GM10266 (cell line): ENCODE data around the gene GNG13.
A peak's percentile ranks its signal among the peaks of the same experiment; 100 is the strongest.

Source experiments
- DNase-seq: peaks from one replicate; pipeline ENCODE4 v3.0.0; 2012; ENCODE audit errors: extremely low spot score
- CTCF ChIP-seq: IDR thresholded peaks from 2 replicates; pipeline ENCODE4 v1.5.1; 2012; ENCODE audit warnings: mild to moderate bottlenecking, low read depth; ENCODE audit not compliant: control insufficient read depth, insufficient read depth; ENCODE audit errors: missing control alignments

The GNG13 gene

GRCh38 chr16:785563-786535 is 14.7 kb downstream of the GNG13 start:
- TF ChIP-seq CTCF, result peak; percentile 84
- DNase-seq, result peak; percentile 85

GRCh38 chr16:784431-784830 is 16.1 kb downstream of the GNG13 start:
- TF ChIP-seq CTCF, result no peak
- DNase-seq, result no peak

GRCh38 chr16:783404-784161 is 17.0 kb downstream of the GNG13 start:
- TF ChIP-seq CTCF, result no peak
- DNase-seq, result no peak

- no peak for TF ChIP-seq CTCF
- DNase-seq, result no peak
Observed at GRCh38 chr16:782766-783403, 17.6 kb downstream of the GNG13 start.

DNA sequence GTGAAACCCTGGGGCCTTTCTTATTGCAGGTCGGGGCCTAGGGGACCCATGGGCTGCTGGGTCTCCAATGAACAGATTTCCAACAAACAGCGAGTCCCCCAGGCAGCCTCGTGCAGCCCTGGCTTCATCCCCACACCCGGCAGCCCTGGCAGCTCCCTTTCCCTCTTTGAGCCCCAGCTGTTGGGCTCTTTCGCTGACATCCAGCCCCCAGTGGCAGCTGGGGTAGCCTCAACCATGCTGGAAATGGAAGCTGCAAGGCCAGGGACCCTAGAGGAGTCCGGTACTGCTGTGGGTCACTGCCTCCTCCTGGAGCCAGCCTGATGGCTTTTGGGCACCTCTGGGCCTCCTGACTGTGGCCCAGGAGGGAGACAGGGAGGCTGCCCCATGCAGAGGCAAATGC is 18.3 kb downstream of the GNG13 start:
- DNase-seq, result no peak
- TF ChIP-seq CTCF, result no peak

DNA sequence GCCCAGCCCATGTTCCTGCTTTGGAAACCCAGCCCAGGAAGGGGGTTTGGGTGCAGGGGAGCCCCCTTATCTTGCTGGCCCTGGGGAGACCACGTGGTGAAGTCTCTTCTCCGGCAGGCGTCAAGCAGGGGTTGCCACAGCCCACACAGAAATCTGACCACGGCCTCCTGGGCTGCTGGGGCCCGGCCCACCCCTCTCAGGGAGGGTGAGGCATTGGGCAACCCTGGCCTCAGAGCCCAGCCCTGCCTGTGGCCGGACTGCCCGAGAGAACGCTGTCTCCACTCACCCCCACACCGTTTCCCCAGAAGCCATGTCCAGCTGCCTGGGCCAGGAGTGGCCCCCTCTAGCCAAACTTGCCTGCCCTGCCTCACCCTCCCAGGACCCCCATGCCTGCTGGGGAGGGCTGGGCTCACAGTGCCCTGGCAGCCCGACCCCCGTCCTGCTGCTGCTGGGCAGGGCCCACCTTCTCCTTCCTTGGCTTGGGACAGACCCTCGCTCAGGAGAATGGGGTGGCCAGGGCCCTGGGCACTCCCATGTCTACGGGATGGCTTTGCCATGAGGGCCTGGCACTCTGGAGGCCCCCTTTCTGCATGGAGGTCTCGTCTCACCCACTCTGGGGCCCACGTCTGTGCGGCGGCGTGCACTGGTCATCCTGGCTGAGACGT is 19.1 kb downstream of the GNG13 start:
- DNase-seq, result no peak
- no peak for TF ChIP-seq CTCF
